Measurements from ENCODE around the gene GNAI3.
A peak's percentile ranks its signal among the peaks of the same experiment; 100 is the strongest.
"Not testable (repeated sequence)": the region's sequence is repeated elsewhere in the genome, so short reads cannot be mapped to it uniquely, and the experiment has no call there.

Gene GNAI3

DNA sequence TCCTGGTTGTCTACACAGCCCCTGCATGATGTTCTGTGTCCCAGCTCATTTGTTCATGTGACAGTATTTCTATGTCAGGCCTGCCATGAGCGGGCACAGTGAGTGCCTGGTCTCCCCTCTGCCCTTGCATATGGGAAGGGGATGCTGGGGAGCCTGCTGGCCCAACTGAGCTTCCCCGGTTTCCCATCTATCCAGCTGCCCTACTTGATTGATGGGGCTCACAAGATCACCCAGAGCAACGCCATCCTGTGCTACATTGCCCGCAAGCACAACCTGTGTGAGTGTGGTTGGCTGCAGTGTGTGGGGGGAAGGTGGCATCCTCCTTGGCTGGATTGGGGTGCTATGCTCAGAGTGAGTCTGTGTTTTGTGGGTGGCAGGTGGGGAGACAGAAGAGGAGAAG, 109.0 kb downstream of the GNAI3 start:
- FAIRE-seq: no peak
- no peak for TF ChIP-seq POLR2AphosphoS5 (IDR thresholded peaks at IDR 0.05; ENCODE audit: low read depth, low read length)
- TF ChIP-seq SPI1 (IDR thresholded peaks at IDR 0.05; ENCODE audit: low read depth, low read length): no peak
- TF ChIP-seq TAF1 (IDR thresholded peaks at IDR 0.05; ENCODE audit: low read depth, low read length): no peak
- no peak for TF ChIP-seq POLR2A (IDR thresholded peaks at IDR 0.05; ENCODE audit: low read depth, low read length)
- no peak for TF ChIP-seq POU2F2 (IDR thresholded peaks at IDR 0.05; ENCODE audit: low read depth, low read length)
- no peak for DNase-seq (ENCODE audit: insufficient read length, low spot score)

DNA sequence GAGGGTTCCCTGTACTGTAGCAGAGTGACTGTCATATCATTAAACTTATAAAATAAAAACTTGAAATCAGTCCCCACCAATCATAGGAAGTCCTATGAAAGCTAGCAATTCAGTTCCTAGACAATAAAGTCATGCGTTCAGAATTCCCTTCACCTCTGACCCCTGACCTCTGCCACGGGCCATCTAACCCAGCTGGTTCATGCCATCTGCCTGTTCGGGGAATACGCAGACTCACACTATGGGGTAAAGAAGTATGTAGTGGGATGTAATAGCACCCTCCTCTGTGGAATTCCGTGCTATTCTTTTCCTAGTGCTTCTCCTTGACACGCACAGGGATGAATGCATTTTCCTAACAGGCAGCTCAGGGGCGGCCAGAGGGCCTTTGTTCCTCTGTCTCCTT, 109.6 kb downstream of the GNAI3 start:
- DNase-seq (ENCODE audit: insufficient read length, low spot score): no peak
- no peak for FAIRE-seq
- TF ChIP-seq POU2F2 (IDR thresholded peaks at IDR 0.05; ENCODE audit: low read depth, low read length): no peak
- TF ChIP-seq POLR2A (IDR thresholded peaks at IDR 0.05; ENCODE audit: low read depth, low read length): no peak
- no peak for TF ChIP-seq SPI1 (IDR thresholded peaks at IDR 0.05; ENCODE audit: low read depth, low read length)
- TF ChIP-seq PAX5 (IDR thresholded peaks at IDR 0.05; ENCODE audit: insufficient read depth, low read length, severe bottlenecking): no peak
- TF ChIP-seq POLR2AphosphoS5 (IDR thresholded peaks at IDR 0.05; ENCODE audit: low read depth, low read length): no peak
- no peak for TF ChIP-seq TAF1 (IDR thresholded peaks at IDR 0.05; ENCODE audit: low read depth, low read length)

DNA sequence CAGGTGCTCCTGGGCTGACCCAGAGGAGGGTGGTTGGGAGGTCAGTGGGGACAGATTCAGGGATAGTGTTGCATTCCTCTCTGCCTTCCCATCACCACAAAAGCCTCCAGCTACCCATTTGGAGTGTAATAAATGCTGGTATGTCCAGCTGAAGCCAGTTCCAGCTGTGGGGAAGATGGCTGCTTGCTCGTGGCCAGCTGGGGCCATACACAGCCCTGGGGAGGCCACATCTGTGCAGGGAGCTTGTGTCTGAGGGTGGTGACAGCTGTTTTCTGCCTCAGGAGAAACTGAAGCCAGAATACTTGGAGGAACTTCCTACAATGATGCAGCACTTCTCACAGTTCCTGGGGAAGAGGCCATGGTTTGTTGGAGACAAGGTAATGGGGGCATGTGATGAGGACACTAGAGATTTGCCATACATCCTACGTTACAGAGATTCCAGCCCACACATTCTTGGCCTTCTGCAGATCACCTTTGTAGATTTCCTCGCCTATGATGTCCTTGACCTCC, 110.2 kb downstream of the GNAI3 start:
- no peak for DNase-seq (ENCODE audit: insufficient read length, low spot score)
- TF ChIP-seq SPI1 (IDR thresholded peaks at IDR 0.05; ENCODE audit: low read depth, low read length): no peak
- no peak for TF ChIP-seq POLR2A (IDR thresholded peaks at IDR 0.05; ENCODE audit: low read depth, low read length)
- TF ChIP-seq POLR2AphosphoS5 (IDR thresholded peaks at IDR 0.05; ENCODE audit: low read depth, low read length): no peak
- no peak for TF ChIP-seq TAF1 (IDR thresholded peaks at IDR 0.05; ENCODE audit: low read depth, low read length)
- TF ChIP-seq PAX5 (IDR thresholded peaks at IDR 0.05; ENCODE audit: insufficient read depth, low read length, severe bottlenecking): no peak
- no peak for TF ChIP-seq POU2F2 (IDR thresholded peaks at IDR 0.05; ENCODE audit: low read depth, low read length)
- FAIRE-seq: no peak

DNA sequence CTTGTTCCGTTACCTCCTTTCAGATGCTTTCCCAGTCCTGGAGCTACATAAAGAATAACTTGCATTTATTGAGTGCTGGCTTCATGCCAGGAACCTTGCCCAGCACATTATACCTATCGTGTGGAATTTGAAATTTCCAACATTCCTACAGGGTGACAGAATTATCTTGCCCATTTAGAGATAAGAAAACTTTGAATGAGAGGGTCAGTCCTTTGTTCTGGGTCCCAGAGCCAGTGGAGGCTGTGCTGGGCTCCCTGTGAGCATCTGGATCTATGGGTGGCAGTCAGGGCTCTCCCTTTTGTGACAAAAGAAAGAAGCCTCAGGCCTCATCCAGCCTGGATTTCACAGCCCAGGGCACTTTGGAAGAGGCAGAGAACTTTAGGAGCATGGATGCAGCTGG, 110.7 kb downstream of the GNAI3 start:
- DNase-seq (ENCODE audit: insufficient read length, low spot score) (no peak), FAIRE-seq (no peak)
- TF ChIP-seq TAF1 (IDR thresholded peaks at IDR 0.05; ENCODE audit: low read depth, low read length): no peak
- no peak for TF ChIP-seq POLR2AphosphoS5 (IDR thresholded peaks at IDR 0.05; ENCODE audit: low read depth, low read length)
- TF ChIP-seq POU2F2 (IDR thresholded peaks at IDR 0.05; ENCODE audit: low read depth, low read length): no peak
- no peak for TF ChIP-seq SPI1 (IDR thresholded peaks at IDR 0.05; ENCODE audit: low read depth, low read length)
- TF ChIP-seq PAX5 (IDR thresholded peaks at IDR 0.05; ENCODE audit: insufficient read depth, low read length, severe bottlenecking): no peak
- TF ChIP-seq POLR2A (IDR thresholded peaks at IDR 0.05; ENCODE audit: low read depth, low read length): no peak

DNA sequence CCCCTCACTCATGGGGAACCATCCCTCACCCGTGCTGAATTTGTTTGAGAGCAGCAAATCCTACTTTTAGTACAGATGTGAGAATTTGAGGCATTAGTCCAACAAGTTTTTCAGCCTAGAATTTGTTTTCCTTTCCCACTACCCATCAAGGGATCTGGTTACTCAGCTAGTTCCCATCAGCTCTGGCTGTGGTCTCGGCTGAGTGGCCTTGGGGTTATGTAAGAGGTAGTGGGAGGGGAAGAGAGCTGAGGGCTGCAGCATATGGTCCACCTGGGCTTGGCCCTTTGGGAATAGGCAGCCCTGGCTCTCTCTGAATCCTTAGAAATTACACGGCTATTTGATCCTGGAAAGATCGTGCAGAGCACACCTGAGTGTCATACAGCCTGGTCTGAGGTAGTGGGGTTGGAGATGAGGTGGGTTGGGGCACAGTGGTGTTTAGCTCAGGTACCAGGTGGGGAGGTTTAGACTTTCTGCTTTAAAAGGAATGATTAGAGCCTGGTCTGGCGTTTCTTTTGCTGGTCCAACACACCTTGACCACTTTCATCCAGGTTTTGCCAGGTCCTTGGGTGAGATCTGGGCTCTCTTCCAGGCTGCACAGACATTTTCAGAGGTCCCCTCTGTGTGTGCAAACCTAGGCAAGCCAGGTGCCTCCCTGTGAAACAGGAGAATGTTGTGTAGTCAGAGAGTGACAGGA, 111.7 kb downstream of the GNAI3 start:
- FAIRE-seq (no peak), DNase-seq (ENCODE audit: insufficient read length, low spot score) (no peak)
- no peak for TF ChIP-seq PAX5 (IDR thresholded peaks at IDR 0.05; ENCODE audit: insufficient read depth, low read length, severe bottlenecking)
- no peak for TF ChIP-seq POLR2AphosphoS5 (IDR thresholded peaks at IDR 0.05; ENCODE audit: low read depth, low read length)
- no peak for TF ChIP-seq SPI1 (IDR thresholded peaks at IDR 0.05; ENCODE audit: low read depth, low read length)

DNA sequence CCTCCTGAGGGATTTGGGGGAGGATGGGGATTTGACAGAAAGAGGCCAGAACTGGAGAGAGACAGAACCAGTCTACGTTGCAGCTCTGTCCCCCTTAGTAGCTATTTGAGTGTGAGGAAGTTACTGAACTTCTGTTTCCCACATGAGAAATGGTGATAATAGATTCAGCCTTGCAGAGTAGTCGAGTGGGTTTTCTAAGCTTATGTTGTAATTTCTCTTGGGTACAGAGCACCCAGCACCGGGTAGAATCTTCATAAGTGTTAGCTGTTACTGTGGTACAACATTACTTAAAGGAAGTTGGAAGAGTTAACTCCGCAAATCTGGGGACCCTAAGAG, 112.2 kb downstream of the GNAI3 start:
- FAIRE-seq; DNase-seq (ENCODE audit: insufficient read length, low spot score): not testable (repeated sequence)

DNA sequence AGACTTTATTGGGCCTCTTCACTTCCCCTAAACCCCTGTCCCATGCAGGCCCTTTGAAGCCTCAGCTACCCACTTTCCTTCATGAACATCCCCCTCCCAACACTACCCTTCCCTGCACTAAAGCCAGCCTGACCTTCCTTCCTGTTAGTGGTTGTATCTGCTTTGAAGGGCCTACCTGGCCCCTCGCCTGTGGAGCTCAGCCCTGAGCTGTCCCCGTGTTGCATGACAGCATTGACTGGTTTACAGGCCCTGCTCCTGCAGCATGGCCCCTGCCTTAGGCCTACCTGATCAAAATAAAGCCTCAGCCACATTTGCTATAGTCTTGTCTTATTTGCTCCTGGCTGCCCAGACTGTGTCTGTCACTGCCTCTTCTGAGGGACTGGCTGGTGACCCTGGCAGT, 113.0 kb downstream of the GNAI3 start:
- TF ChIP-seq PAX5 (IDR thresholded peaks at IDR 0.05; ENCODE audit: insufficient read depth, low read length, severe bottlenecking) (no peak), POLR2AphosphoS5 (IDR thresholded peaks at IDR 0.05; ENCODE audit: low read depth, low read length) (no peak), POU2F2 (IDR thresholded peaks at IDR 0.05; ENCODE audit: low read depth, low read length) (no peak), POLR2A (IDR thresholded peaks at IDR 0.05; ENCODE audit: low read depth, low read length) (no peak), SPI1 (IDR thresholded peaks at IDR 0.05; ENCODE audit: low read depth, low read length) (no peak), TAF1 (IDR thresholded peaks at IDR 0.05; ENCODE audit: low read depth, low read length) (no peak)
- DNase-seq (ENCODE audit: insufficient read length, low spot score) (no peak), FAIRE-seq (no peak)

DNA sequence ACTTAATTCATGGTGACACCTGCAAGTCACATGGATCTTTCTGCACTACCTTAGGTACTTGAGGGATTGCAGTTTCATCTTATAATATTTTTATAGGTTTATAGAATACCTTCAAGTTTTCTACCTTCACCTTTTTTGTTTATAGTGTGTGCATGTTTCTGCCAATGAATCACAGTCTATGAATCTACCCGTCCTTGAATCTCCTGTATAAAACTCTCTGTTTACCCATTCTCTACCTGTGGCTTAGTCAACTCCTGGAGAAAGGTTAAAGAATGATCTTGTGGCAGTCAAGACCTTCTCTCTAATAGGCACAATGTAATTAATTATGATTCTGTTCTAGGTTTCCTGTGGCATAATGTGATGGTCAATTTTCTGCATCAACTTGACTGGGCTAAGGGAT, 116.3 kb downstream of the GNAI3 start:
- TF ChIP-seq TAF1 (IDR thresholded peaks at IDR 0.05; ENCODE audit: low read depth, low read length): no peak
- no peak for TF ChIP-seq POLR2A (IDR thresholded peaks at IDR 0.05; ENCODE audit: low read depth, low read length)
- TF ChIP-seq POU2F2 (IDR thresholded peaks at IDR 0.05; ENCODE audit: low read depth, low read length): no peak
- TF ChIP-seq POLR2AphosphoS5 (IDR thresholded peaks at IDR 0.05; ENCODE audit: low read depth, low read length): no peak
- no peak for TF ChIP-seq SPI1 (IDR thresholded peaks at IDR 0.05; ENCODE audit: low read depth, low read length)
- TF ChIP-seq PAX5 (IDR thresholded peaks at IDR 0.05; ENCODE audit: insufficient read depth, low read length, severe bottlenecking): no peak
- FAIRE-seq (no peak), DNase-seq (ENCODE audit: insufficient read length, low spot score) (no peak)

DNA sequence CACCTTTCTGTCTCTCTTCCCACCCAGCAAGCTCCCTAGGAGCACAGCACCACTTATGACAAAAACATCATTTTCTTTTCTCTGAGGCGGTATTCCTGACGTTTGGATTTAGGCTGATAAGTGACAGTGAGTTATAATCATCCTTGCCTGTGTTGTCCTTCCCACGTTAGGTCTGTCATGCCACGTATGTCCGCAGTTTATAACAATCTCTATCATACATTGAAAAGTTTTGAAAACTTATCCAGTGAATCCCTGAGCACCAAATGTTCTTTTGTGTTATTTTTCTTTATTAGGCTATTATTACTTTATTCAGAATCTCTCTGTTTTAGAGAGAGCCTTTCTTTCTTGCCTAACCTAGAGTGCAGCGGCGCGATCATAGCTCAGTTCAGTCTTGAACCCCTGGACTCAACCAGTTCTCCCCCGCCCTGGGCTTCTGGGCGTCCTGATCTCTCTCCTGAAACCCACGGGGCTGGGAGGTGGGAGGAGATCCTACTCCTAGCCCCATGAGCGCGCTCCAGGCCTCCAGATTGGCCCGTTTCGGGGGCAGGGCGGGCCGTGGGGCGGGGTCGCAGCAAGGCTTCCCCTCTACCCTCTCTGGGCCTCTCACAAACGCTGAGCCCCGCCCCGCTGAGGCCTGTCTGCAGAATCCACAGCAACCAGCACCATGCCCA, 119.2 kb downstream of the GNAI3 start, which contains the start of gene GSTM2:
Gene GSTM2, plus strand, starts transcription at position 606 of the 671 bp plus-strand sequence. Its CDS starts 59 bp downstream, at position 665.
- TF ChIP-seq SPI1 (IDR thresholded peaks at IDR 0.05; ENCODE audit: low read depth, low read length) (no peak), TAF1 (IDR thresholded peaks at IDR 0.05; ENCODE audit: low read depth, low read length) (no peak), PAX5 (IDR thresholded peaks at IDR 0.05; ENCODE audit: insufficient read depth, low read length, severe bottlenecking) (no peak), POLR2AphosphoS5 (IDR thresholded peaks at IDR 0.05; ENCODE audit: low read depth, low read length) (no peak), POU2F2 (IDR thresholded peaks at IDR 0.05; ENCODE audit: low read depth, low read length) (no peak), POLR2A (IDR thresholded peaks at IDR 0.05; ENCODE audit: low read depth, low read length) (no peak)
- peak; percentile 74 for DNase-seq (ENCODE audit: insufficient read length, low spot score)
- peak; percentile 64 for FAIRE-seq
